Smooth muscle cell (in vitro differentiated cells): ENCODE measurements around the gene SFTA2. TPM values are rescaled to one million over a fixed set of nuclear protein-coding genes. Genes with fewer than 3 reads are reported as not detected.

Experiments
- DNase-seq: peaks from one replicate; lab custom pipeline; 2025; ENCODE audit not compliant: unreplicated experiment; lab: John Stamatoyannopoulos, UW
- H2AFZ ChIP-seq: fragments of 200-600 bp; sonication (generic); 2 replicates; pipeline ENCODE4 v1.6.0; 2016; ENCODE audit warnings: antibody characterized with exemption, low read depth, mild to moderate bottlenecking
- H3F3A ChIP-seq: fragments of 200-600 bp; sonication (generic); 2 replicates; pipeline ENCODE4 v1.6.0; 2017; ENCODE audit warnings: antibody characterized with exemption, low read depth
- H3K27ac ChIP-seq: fragments of 200-600 bp; sonication (generic); 2 replicates; pipeline ENCODE4 v1.5.1; 2016; ENCODE audit warnings: low read depth, mild to moderate bottlenecking
- H3K27me3 ChIP-seq: fragments of 200-600 bp; sonication (generic); 2 replicates; pipeline ENCODE4 v1.6.1; 2016; ENCODE audit warnings: low read depth, mild to moderate bottlenecking
- H3K36me3 ChIP-seq: fragments of 200-600 bp; sonication (generic); 2 replicates; pipeline ENCODE4 v1.5.1; 2016; ENCODE audit warnings: low read depth
- H3K4me1 ChIP-seq: fragments of 200-600 bp; sonication (generic); 2 replicates; pipeline ENCODE4 v1.5.1; 2016; ENCODE audit warnings: low read depth
- H3K4me2 ChIP-seq: fragments of 200-600 bp; sonication (generic); 2 replicates; pipeline ENCODE4 v1.6.0; 2016; ENCODE audit warnings: mild to moderate bottlenecking
- H3K4me3 ChIP-seq: fragments of 200-600 bp; sonication (generic); 2 replicates; pipeline ENCODE4 v1.5.1; 2016; ENCODE audit warnings: mild to moderate bottlenecking
- H3K79me2 ChIP-seq: fragments of 200-600 bp; sonication (generic); 2 replicates; pipeline ENCODE4 v1.6.0; 2016; ENCODE audit warnings: low read depth, mild to moderate bottlenecking
- H3K9ac ChIP-seq: fragments of 200-600 bp; sonication (generic); 2 replicates; pipeline ENCODE4 v1.6.0; 2016; ENCODE audit warnings: low read depth
- H3K9me3 ChIP-seq: fragments of 200-600 bp; sonication (generic); replicated peaks from 2 replicates; pipeline ENCODE4 v1.5.1; 2016; ENCODE audit warnings: low read depth
- H4K20me1 ChIP-seq: fragments of 200-600 bp; sonication (generic); 2 replicates; pipeline ENCODE4 v1.6.0; 2016; ENCODE audit warnings: low read depth
- WGBS: methylation state at CpG from one replicate; pipeline ENCODE4 v1.1.7; 2016; ENCODE audit warnings: low lambda C conversion rate; 5-methylcytosine and 5-hydroxymethylcytosine counted together
- polyA plus RNA-seq: library from polyadenylated mRNA; unstranded; fragments of >200 nt; fragmentation: Nextera tagmentation; extraction: Ambion mirVana; gene quantifications from 2 replicates; pipeline ENCODE4 v1.2.1, GENCODE V29; 2016
- total RNA-seq: library from RNA; depleted of rRNA; stranded (reverse); fragments of >200 nt; gene quantifications from 2 replicates; pipeline ENCODE4 v1.2.3, GENCODE V29; 2014
- TF ChIP-seq, protein P1 (sequence below): fragments of 200-600 bp; sonication (generic); IDR thresholded peaks from 2 replicates; pipeline ENCODE4 v1.5.1; 2017; ENCODE audit warnings: borderline replicate concordance, mild to moderate bottlenecking, antibody characterized with exemption; ENCODE audit not compliant: insufficient read depth, poor library complexity, severe bottlenecking

The SFTA2 gene
- total and polyA plus RNA-seq, 2 experiments from 2014 or later, result not detected

DNA sequence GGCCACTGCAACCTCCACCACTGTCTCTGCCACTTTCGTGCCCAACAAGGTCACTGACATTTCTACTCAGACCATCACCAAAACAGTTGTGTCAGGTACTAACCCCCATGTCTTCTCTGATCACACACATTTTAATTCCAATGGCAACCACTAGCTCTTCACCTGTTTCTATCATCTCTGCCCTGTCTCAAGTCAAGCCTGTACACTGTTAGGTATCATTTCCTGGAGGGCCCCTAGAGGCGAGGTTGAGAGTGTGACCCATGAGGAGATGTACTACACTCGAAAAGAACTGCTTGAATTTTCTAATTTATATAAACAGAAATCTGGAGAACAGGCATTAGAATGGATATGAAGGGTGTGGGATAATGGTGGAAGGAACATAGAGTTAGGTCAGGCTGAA lies 34.2 kb upstream of the SFTA2 start:
- Histone ChIP-seq H3K27ac (no peak overlapping the region), H2AFZ (no peak overlapping the region), H4K20me1 (no peaks in the 10 kb centered on the region), H3K27me3 (peaks cover 7% of the 10 kb centered on the region), H3K36me3 (no peaks in the 10 kb centered on the region), H3K4me1 (no peaks in the 10 kb centered on the region), H3F3A (no peaks in the 10 kb centered on the region), H3K79me2 (no peaks in the 10 kb centered on the region), H3K4me2 (no peak overlapping the region), H3K9me3 (no peaks in the 10 kb centered on the region), H3K4me3 (no peak overlapping the region), H3K9ac (no peak overlapping the region)
- no peak for DNase-seq
- 62% methylated on average over 3 of the region's 3 CpGs for WGBS
- TF ChIP-seq, protein P1, sequence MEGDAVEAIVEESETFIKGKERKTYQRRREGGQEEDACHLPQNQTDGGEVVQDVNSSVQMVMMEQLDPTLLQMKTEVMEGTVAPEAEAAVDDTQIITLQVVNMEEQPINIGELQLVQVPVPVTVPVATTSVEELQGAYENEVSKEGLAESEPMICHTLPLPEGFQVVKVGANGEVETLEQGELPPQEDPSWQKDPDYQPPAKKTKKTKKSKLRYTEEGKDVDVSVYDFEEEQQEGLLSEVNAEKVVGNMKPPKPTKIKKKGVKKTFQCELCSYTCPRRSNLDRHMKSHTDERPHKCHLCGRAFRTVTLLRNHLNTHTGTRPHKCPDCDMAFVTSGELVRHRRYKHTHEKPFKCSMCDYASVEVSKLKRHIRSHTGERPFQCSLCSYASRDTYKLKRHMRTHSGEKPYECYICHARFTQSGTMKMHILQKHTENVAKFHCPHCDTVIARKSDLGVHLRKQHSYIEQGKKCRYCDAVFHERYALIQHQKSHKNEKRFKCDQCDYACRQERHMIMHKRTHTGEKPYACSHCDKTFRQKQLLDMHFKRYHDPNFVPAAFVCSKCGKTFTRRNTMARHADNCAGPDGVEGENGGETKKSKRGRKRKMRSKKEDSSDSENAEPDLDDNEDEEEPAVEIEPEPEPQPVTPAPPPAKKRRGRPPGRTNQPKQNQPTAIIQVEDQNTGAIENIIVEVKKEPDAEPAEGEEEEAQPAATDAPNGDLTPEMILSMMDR, result no peak

DNA sequence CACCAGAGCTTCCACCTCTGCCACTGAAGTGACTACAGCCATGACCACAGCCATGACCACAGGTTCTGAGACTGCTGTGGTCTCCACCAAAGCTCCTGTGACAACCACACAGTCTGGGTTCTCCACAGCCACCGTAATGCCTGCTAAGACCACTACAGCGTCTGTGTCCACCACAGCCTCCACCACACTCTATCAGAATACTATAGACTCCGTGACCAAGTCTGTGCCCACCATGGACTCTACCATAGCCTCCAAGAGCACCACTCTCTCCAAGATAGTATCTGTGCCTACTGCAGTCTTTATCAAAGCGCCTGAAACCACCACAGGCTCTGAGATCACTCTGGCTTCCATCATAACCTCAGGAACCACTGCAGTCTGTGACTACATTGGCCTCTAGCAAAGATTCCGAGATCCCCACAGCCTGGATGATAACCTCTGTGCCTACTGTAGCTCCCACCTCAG lies 33.2 kb upstream of the SFTA2 start:
- 93% methylated on average over 5 of the region's 5 CpGs for WGBS
- Histone ChIP-seq H3K27ac (no peak overlapping the region), H3F3A (no peaks in the 10 kb centered on the region), H3K4me1 (no peaks in the 10 kb centered on the region), H3K4me3 (no peak overlapping the region), H3K9me3 (no peaks in the 10 kb centered on the region), H2AFZ (no peak overlapping the region), H3K79me2 (no peaks in the 10 kb centered on the region), H3K27me3 (peaks cover 7% of the 10 kb centered on the region), H4K20me1 (no peaks in the 10 kb centered on the region), H3K4me2 (no peak overlapping the region), H3K36me3 (no peaks in the 10 kb centered on the region), H3K9ac (no peak overlapping the region)
- no peak for DNase-seq
- TF ChIP-seq, protein P1, result no peak

DNA sequence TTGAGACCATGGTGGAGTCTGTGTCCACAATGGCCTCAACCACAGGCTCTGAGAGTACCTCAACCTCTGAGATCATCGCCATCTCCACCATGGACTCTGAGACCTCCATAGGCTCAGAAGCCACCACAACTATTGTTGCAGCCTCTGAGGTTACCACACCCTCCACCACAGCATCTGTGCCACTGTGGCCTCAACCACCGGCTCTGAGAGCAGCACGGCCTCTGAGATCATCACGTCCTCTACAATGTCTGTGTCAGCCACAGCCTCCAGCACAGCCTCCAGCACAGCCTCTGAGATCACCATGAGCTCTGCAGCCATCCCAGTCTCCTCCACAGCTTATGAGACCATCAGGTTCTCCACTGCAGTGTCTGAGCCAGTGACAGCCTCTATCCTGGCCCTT lies 32.1 kb upstream of the SFTA2 start:
- no peak for DNase-seq
- H3K27me3 ChIP-seq, result peaks cover 11% of the 10 kb centered on the region
- no peak overlapping the region for H3K4me3 ChIP-seq
- H4K20me1 ChIP-seq, result no peaks in the 10 kb centered on the region
- H3K27ac ChIP-seq, result no peak overlapping the region
- H3F3A ChIP-seq, result no peaks in the 10 kb centered on the region
- H3K79me2 ChIP-seq, result no peaks in the 10 kb centered on the region
- H3K36me3 ChIP-seq, result no peaks in the 10 kb centered on the region
- 79% methylated on average over 4 of the region's 4 CpGs for WGBS
- no peak overlapping the region for H2AFZ ChIP-seq
- TF ChIP-seq, protein P1, result no peak
- H3K4me2 ChIP-seq, result no peak overlapping the region
- no peak overlapping the region for H3K9ac ChIP-seq
- H3K4me1 ChIP-seq, result no peaks in the 10 kb centered on the region
- no peaks in the 10 kb centered on the region for H3K9me3 ChIP-seq

DNA sequence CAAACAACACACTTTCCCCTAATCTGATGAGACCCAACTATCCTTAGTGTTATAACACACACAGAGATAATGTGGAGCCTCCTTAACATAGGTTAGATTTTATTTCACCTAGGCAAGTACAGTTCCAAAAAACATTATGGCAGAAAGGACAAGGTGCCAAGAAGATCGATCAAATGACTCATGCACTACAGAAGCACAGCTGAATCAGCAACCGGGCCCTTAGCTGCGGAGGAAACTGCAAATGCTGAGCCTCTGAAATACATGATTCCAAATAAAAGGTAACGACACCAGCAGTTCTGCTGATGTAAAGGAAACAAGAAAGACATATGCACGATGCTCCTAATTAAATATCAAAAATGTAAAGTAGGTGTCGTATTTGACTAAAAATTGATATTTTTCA lies 31.7 kb upstream of the SFTA2 start:
- H3K27ac ChIP-seq, result no peak overlapping the region
- no peak for DNase-seq
- peaks cover 11% of the 10 kb centered on the region for H3K27me3 ChIP-seq
- H4K20me1 ChIP-seq, result no peaks in the 10 kb centered on the region
- no peak overlapping the region for H2AFZ ChIP-seq
- H3K9ac ChIP-seq, result no peak overlapping the region
- no peak overlapping the region for H3K4me2 ChIP-seq
- H3K36me3 ChIP-seq, result no peaks in the 10 kb centered on the region
- TF ChIP-seq, protein P1, result no peak
- no peaks in the 10 kb centered on the region for H3F3A ChIP-seq
- H3K4me3 ChIP-seq, result no peak overlapping the region
- no peaks in the 10 kb centered on the region for H3K79me2 ChIP-seq
- H3K9me3 ChIP-seq, result no peaks in the 10 kb centered on the region
- H3K4me1 ChIP-seq, result no peaks in the 10 kb centered on the region
- WGBS, result 82% methylated on average over 6 of the region's 6 CpGs
